H9 (cell line): Measurements from ENCODE around the gene RAI2. TPM values are rescaled to one million over a fixed set of nuclear protein-coding genes. Genes with fewer than 3 reads are reported as not detected.

ENCODE experiments used
- DNase-seq: peaks from one replicate; pipeline ENCODE4 v3.0.0-alpha.2; 2017
- H2AFZ ChIP-seq: one replicate; pipeline ENCODE4 v1.6.1; 2013; ENCODE audit warnings: mild to moderate bottlenecking, low read length, control low read depth, moderate library complexity
- H2AK5ac ChIP-seq: 2 replicates; pipeline ENCODE4 v1.6.1; 2013; ENCODE audit warnings: low read length, control low read depth, mixed read lengths; ENCODE audit not compliant: insufficient read length
- H2BK120ac ChIP-seq: one replicate; pipeline ENCODE4 v1.6.1; 2013; ENCODE audit warnings: low read depth, mild to moderate bottlenecking, low read length, control low read depth, inconsistent platforms; ENCODE audit not compliant: poor library complexity, severe bottlenecking
- H2BK12ac ChIP-seq: 2 replicates; pipeline ENCODE4 v1.6.1; 2013; ENCODE audit warnings: low read length, control low read depth, mixed read lengths, low read depth; ENCODE audit not compliant: insufficient read length
- H2BK15ac ChIP-seq: 2 replicates; pipeline ENCODE4 v1.6.1; 2013; ENCODE audit warnings: low read depth, low read length, control low read depth
- H2BK20ac ChIP-seq: one replicate; pipeline ENCODE4 v1.6.1; 2013; ENCODE audit warnings: low read depth, mild to moderate bottlenecking, low read length, control low read depth, inconsistent platforms; ENCODE audit not compliant: poor library complexity, severe bottlenecking
- H2BK5ac ChIP-seq: 2 replicates; pipeline ENCODE4 v1.6.1; 2013; ENCODE audit warnings: low read length, control low read depth, mixed read lengths; ENCODE audit not compliant: insufficient read length
- H3K14ac ChIP-seq: 2 replicates; pipeline ENCODE4 v1.6.1; 2013; ENCODE audit warnings: low read length, control low read depth; ENCODE audit not compliant: insufficient read depth
- H3K18ac ChIP-seq: 2 replicates; pipeline ENCODE4 v1.6.1; 2013; ENCODE audit warnings: low read depth, mild to moderate bottlenecking, mixed read lengths, low read length, control low read depth; ENCODE audit not compliant: insufficient read length
- H3K23ac ChIP-seq: 2 replicates; pipeline ENCODE4 v1.6.1; 2013; ENCODE audit warnings: low read length, control low read depth, mixed read lengths, low read depth; ENCODE audit not compliant: insufficient read length
- H3K23me2 ChIP-seq: 2 replicates; pipeline ENCODE4 v1.6.1; 2013; ENCODE audit warnings: low read depth, mild to moderate bottlenecking, mixed read lengths, low read length, control low read depth; ENCODE audit not compliant: insufficient read length, poor library complexity, severe bottlenecking
- H3K27ac ChIP-seq: 2 replicates; pipeline ENCODE4 v1.5.1; 2013; ENCODE audit warnings: low read length, control low read depth, mixed read lengths, low read depth; ENCODE audit not compliant: insufficient read length
- H3K27me3 ChIP-seq: 2 replicates; pipeline ENCODE4 v1.6.1; 2013; ENCODE audit warnings: low read length, control low read depth, inconsistent platforms; ENCODE audit not compliant: insufficient read depth
- H3K4ac ChIP-seq: 2 replicates; pipeline ENCODE4 v1.6.1; 2013; ENCODE audit warnings: low read depth, mild to moderate bottlenecking, control low read depth, inconsistent platforms, low read length, moderate library complexity
- H3K4me1 ChIP-seq: 2 replicates; pipeline ENCODE4 v1.6.1; 2013; ENCODE audit warnings: low read length, control low read depth, inconsistent platforms; ENCODE audit not compliant: insufficient read depth
- H3K4me2 ChIP-seq: 2 replicates; pipeline ENCODE4 v1.6.1; 2013; ENCODE audit warnings: low read length, control low read depth, mixed read lengths; ENCODE audit not compliant: insufficient read length, insufficient read depth
- H3K56ac ChIP-seq: 2 replicates; pipeline ENCODE4 v1.6.1; 2013; ENCODE audit warnings: low read depth, mild to moderate bottlenecking, mixed read lengths, low read length, control low read depth; ENCODE audit not compliant: insufficient read length
- H3K79me1 ChIP-seq: 2 replicates; pipeline ENCODE4 v1.6.1; 2013; ENCODE audit warnings: low read depth, mild to moderate bottlenecking, moderate library complexity, low read length, control low read depth, inconsistent platforms; ENCODE audit not compliant: insufficient read depth, poor library complexity, severe bottlenecking
- H3K79me2 ChIP-seq: 2 replicates; pipeline ENCODE4 v1.6.1; 2013; ENCODE audit warnings: low read length, control low read depth, inconsistent platforms; ENCODE audit not compliant: insufficient read depth
- H3K9ac ChIP-seq: 2 replicates; pipeline ENCODE4 v1.6.1; 2013; ENCODE audit warnings: low read length, control low read depth, mixed read lengths; ENCODE audit not compliant: insufficient read length; ENCODE audit errors: extremely low read depth
- H3K9me3 ChIP-seq: one replicate; pipeline ENCODE4 v1.6.1; 2013; ENCODE audit warnings: low read depth, low read length, inconsistent platforms; ENCODE audit not compliant: control insufficient read depth
- H3T11ph ChIP-seq: one replicate; pipeline ENCODE4 v1.6.1; 2013; ENCODE audit warnings: mild to moderate bottlenecking, low read length, control low read depth, inconsistent platforms
- H4K20me1 ChIP-seq: one replicate; pipeline ENCODE4 v1.6.1; 2013; ENCODE audit not compliant: control insufficient read depth, insufficient read length, insufficient read depth
- H4K5ac ChIP-seq: 2 replicates; pipeline ENCODE4 v1.6.1; 2013; ENCODE audit warnings: low read depth, mild to moderate bottlenecking, mixed read lengths, low read length, control low read depth; ENCODE audit not compliant: insufficient read length
- H4K8ac ChIP-seq: replicated peaks from 2 replicates; pipeline ENCODE4 v1.6.1; 2013; ENCODE audit warnings: low read length, control low read depth, mixed read lengths, low read depth; ENCODE audit not compliant: insufficient read length
- H4K91ac ChIP-seq: 2 replicates; pipeline ENCODE4 v1.6.1; 2013; ENCODE audit warnings: low read depth, mild to moderate bottlenecking, moderate library complexity, mixed read lengths, low read length, control low read depth; ENCODE audit not compliant: insufficient read length
- H3K27ac Mint-ChIP-seq, 3 experiments: 2 replicates in 2 of 3; 3 replicates in 1 of 3; pipeline ENCODE4 v1.8.0; 2020 to 2021; ENCODE audit warnings: mixed read lengths in 3 of 3, mild to moderate bottlenecking in 1 of 3, moderate library complexity in 1 of 3
- H3K27me3 Mint-ChIP-seq: 2 replicates; pipeline ENCODE4 v1.8.0; 2021; ENCODE audit warnings: low read depth, mild to moderate bottlenecking, moderate library complexity, mixed read lengths
- H3K36me3 Mint-ChIP-seq, 3 experiments: 2 replicates in 2 of 3; 3 replicates in 1 of 3; pipeline ENCODE4 v1.8.0; 2020 to 2021; ENCODE audit warnings: low read depth in 3 of 3, mixed read lengths in 3 of 3; ENCODE audit not compliant: insufficient read depth in 1 of 3
- H3K4me1 Mint-ChIP-seq, 2 experiments: 2 replicates each; pipeline ENCODE4 v1.8.0; 2020; ENCODE audit warnings: mixed read lengths in 2 of 2
- H3K4me3 Mint-ChIP-seq, 2 experiments: 2 replicates in 1 of 2; 3 replicates in 1 of 2; pipeline ENCODE4 v1.8.0; 2020 to 2021; ENCODE audit warnings: mild to moderate bottlenecking in 2 of 2, mixed read lengths in 2 of 2, moderate library complexity in 1 of 2
- H3K9me3 Mint-ChIP-seq, 2 experiments: 2 replicates in 1 of 2; 3 replicates in 1 of 2; pipeline ENCODE4 v1.8.0; 2020; ENCODE audit warnings: mild to moderate bottlenecking in 2 of 2, mixed read lengths in 2 of 2, moderate library complexity in 1 of 2
- WGBS: extraction: QIAGEN DNeasy Blood & Tissue Kit; methylation state at CpG from one replicate; pipeline ENCODE4 v1.1.7; 2013; ENCODE audit warnings: missing lambda C conversion rate, low lambda C conversion rate, mixed read lengths; ENCODE audit not compliant: insufficient read length; ENCODE audit errors: extremely low coverage; 5-methylcytosine and 5-hydroxymethylcytosine counted together
- total RNA-seq: library from RNA; stranded (reverse); gene quantifications from 2 replicates; pipeline ENCODE4 v1.2.1, GENCODE V29; 2021
- TF ChIP-seq, protein P1 (sequence below): fragments of 200-600 bp; sonication (generic); conservative IDR thresholded peaks from 3 replicates; pipeline ENCODE4 v1.8.0; 2021; ENCODE audit warnings: antibody characterized with exemption, mild to moderate bottlenecking

RAI2 gene
- total RNA-seq, 1 experiment from 2014 or later: 0.72 TPM

GRCh38 chrX:17842769-17843525 is 18.2 kb downstream of the RAI2 start:
- H3K27ac Mint-ChIP-seq: no peak overlapping the region
- no peaks in the 10 kb centered on the region for H4K20me1 ChIP-seq
- H3K18ac ChIP-seq: no peak overlapping the region
- no peak overlapping the region for H2BK5ac ChIP-seq
- no peaks in the 10 kb centered on the region for H3K23me2 ChIP-seq
- H3K4ac ChIP-seq: no peak overlapping the region
- H3K4me1 ChIP-seq: no peaks in the 10 kb centered on the region
- no peak overlapping the region for H3K4me3 Mint-ChIP-seq
- no peak overlapping the region for H3K4me2 ChIP-seq
- TF ChIP-seq, protein P1, sequence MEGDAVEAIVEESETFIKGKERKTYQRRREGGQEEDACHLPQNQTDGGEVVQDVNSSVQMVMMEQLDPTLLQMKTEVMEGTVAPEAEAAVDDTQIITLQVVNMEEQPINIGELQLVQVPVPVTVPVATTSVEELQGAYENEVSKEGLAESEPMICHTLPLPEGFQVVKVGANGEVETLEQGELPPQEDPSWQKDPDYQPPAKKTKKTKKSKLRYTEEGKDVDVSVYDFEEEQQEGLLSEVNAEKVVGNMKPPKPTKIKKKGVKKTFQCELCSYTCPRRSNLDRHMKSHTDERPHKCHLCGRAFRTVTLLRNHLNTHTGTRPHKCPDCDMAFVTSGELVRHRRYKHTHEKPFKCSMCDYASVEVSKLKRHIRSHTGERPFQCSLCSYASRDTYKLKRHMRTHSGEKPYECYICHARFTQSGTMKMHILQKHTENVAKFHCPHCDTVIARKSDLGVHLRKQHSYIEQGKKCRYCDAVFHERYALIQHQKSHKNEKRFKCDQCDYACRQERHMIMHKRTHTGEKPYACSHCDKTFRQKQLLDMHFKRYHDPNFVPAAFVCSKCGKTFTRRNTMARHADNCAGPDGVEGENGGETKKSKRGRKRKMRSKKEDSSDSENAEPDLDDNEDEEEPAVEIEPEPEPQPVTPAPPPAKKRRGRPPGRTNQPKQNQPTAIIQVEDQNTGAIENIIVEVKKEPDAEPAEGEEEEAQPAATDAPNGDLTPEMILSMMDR: no peak
- DNase-seq: no peak
- H4K91ac ChIP-seq: no peak overlapping the region
- H3K9me3 Mint-ChIP-seq: peaks cover 56 to 57% of the 10 kb centered on the region in 2 experiments
- no peak overlapping the region for H3K27ac ChIP-seq
- no peak overlapping the region for H3K23ac ChIP-seq
- peaks cover 4 to 6% of the 10 kb centered on the region in 2 experiments; a peak in 3 of 4 replicates for H3K4me1 Mint-ChIP-seq
- H3K14ac ChIP-seq: no peak overlapping the region
- H3K9ac ChIP-seq: no peak overlapping the region
- WGBS: no CpG with 5 or more reads among the region's 6 CpGs
- no peak overlapping the region for H3K56ac ChIP-seq
- no peaks in the 10 kb centered on the region for H3K79me2 ChIP-seq
- no peak overlapping the region for H2BK20ac ChIP-seq
- H4K8ac ChIP-seq: no peak overlapping the region
- no peak overlapping the region for H4K5ac ChIP-seq
- H3K27me3 Mint-ChIP-seq: peaks cover 14% of the 10 kb centered on the region
- H2BK12ac ChIP-seq: no peak overlapping the region
- no peaks in the 10 kb centered on the region for H3K79me1 ChIP-seq
- H2BK120ac ChIP-seq: no peak overlapping the region
- H3K36me3 Mint-ChIP-seq: peaks cover 0 to 4% (median 0%) of the 10 kb centered on the region in 3 experiments; a peak in 3 of 7 replicates
- no peaks in the 10 kb centered on the region for H3K27me3 ChIP-seq
- H2AFZ ChIP-seq: no peak overlapping the region
- no peak overlapping the region for H2AK5ac ChIP-seq
- H3T11ph ChIP-seq: no peak overlapping the region
- H3K9me3 ChIP-seq: peaks cover 7% of the 10 kb centered on the region
- H2BK15ac ChIP-seq: no peak overlapping the region
